HepG2 (cell line): Measurements from ENCODE around the gene AGPAT2. TPM values are rescaled to one million over a fixed set of nuclear protein-coding genes. Genes with fewer than 3 reads are reported as not detected.

Experiments used
- AGO2 ChIP-seq: fragments of 200-400 bp; formaldehyde crosslinking; optimal IDR thresholded peaks from 2 replicates; pipeline ENCODE3; 2017; ENCODE audit warnings: mild to moderate bottlenecking, low read depth, low read length, moderate library complexity
- CHD2 ChIP-seq: IDR thresholded peaks from 2 replicates; pipeline ENCODE4 v1.6.1; 2011; ENCODE audit warnings: low read depth, low read length, improper control_type of control experiment
- FOXP1 ChIP-seq, 2 experiments: fragments of 450-650 bp in 1 of 2; IDR thresholded peaks; 2 replicates each; pipeline ENCODE4 v1.6.1; 2017 to 2018; ENCODE audit warnings: antibody characterized with exemption in 1 of 2
- KLF13 ChIP-seq: sonication (generic); formaldehyde crosslinking; IDR thresholded peaks from 2 replicates; pipeline ENCODE4 v1.4.0; 2020; ENCODE audit warnings: mild to moderate bottlenecking, missing genetic modification reagents
- KLF6 ChIP-seq: IDR thresholded peaks from 2 replicates; pipeline ENCODE4 v1.8.0; 2016; ENCODE audit warnings: missing biosample characterization, missing genetic modification reagents
- NCOA1 ChIP-seq: sonication (generic); formaldehyde crosslinking; IDR thresholded peaks from 2 replicates; pipeline ENCODE4 v1.9.0; 2021; ENCODE audit warnings: missing genetic modification reagents
- NKX3-1 ChIP-seq: sonication (generic); formaldehyde crosslinking; IDR thresholded peaks from 2 replicates; pipeline ENCODE4 v1.5.0; 2020; ENCODE audit warnings: missing genetic modification reagents
- POLR2AphosphoS2 ChIP-seq: IDR thresholded peaks from 2 replicates; pipeline ENCODE4 v1.6.1; 2011; ENCODE audit warnings: low read depth, low read length, improper control_type of control experiment
- RFXANK ChIP-seq: IDR thresholded peaks from 2 replicates; pipeline ENCODE4 v1.6.1; 2016
- RXRA ChIP-seq: sonication (generic); formaldehyde crosslinking; IDR thresholded peaks from 2 replicates; pipeline ENCODE4 v1.5.1; 2020; ENCODE audit warnings: missing genetic modification reagents
- SMAD3 ChIP-seq: sonication (generic); formaldehyde crosslinking; IDR thresholded peaks from 2 replicates; pipeline ENCODE4 v1.4.0; 2020; ENCODE audit warnings: missing genetic modification reagents
- SMC3 ChIP-seq: IDR thresholded peaks from 2 replicates; pipeline ENCODE4 v1.6.1; 2011; ENCODE audit warnings: low read length, improper control_type of control experiment
- SMYD3 ChIP-seq: sonication (generic); formaldehyde crosslinking; IDR thresholded peaks from 2 replicates; pipeline ENCODE4 v1.8.1; 2023; ENCODE audit warnings: mild to moderate bottlenecking, missing genetic modification reagents
- ZFP62 ChIP-seq: sonication (generic); formaldehyde crosslinking; IDR thresholded peaks from 2 replicates; pipeline ENCODE4 v1.4.0; 2020; ENCODE audit warnings: missing genetic modification reagents
- ZKSCAN8 ChIP-seq: IDR thresholded peaks from 2 replicates; pipeline ENCODE4 v1.6.1; 2016; ENCODE audit warnings: borderline replicate concordance, missing genetic modification reagents, missing compliant biosample characterization
- ZNF335 ChIP-seq: sonication (generic); formaldehyde crosslinking; IDR thresholded peaks from 2 replicates; pipeline ENCODE4 v1.4.0; 2020; ENCODE audit warnings: missing genetic modification reagents
- ZNF703 ChIP-seq: sonication (generic); formaldehyde crosslinking; IDR thresholded peaks from 2 replicates; pipeline ENCODE4 v1.5.1; 2020; ENCODE audit warnings: missing genetic modification reagents, mild to moderate bottlenecking, moderate library complexity, borderline replicate concordance
- polyA plus RNA-seq, 8 experiments: library from polyadenylated mRNA; depleted of rRNA in 3 of 8; stranded (reverse) in 7 of 8; unstranded in 1 of 8; fragments of >200 nt; fragmentation: Illumina TruSeq in 4 of 8; extraction: Trizol in 4 of 8; gene quantifications; 2 replicates each; pipeline versions ENCODE4 v1.2.1 to v1.2.3, GENCODE V29; 2011 to 2016; ENCODE audit warnings: low read depth in 4 of 8, missing spikeins in 1 of 8, mixed read lengths in 1 of 8; ENCODE audit not compliant: insufficient read depth in 1 of 8
- total RNA-seq, 5 experiments: library from RNA; depleted of rRNA; stranded (reverse); fragments of >200 nt; fragmentation: Illumina TruSeq; extraction: Trizol; gene quantifications; 2 replicates each; pipeline ENCODE4 v1.2.3, GENCODE V29; 2016; ENCODE audit warnings: low read depth in 1 of 5
- TF ChIP-seq, protein P1 (sequence below): sonication (generic); formaldehyde crosslinking; IDR thresholded peaks from 2 replicates; pipeline ENCODE4 v1.4.0; 2020; ENCODE audit warnings: missing genetic modification reagents, low read depth, mild to moderate bottlenecking, borderline replicate concordance
- TF ChIP-seq, protein P2 (sequence below): sonication (generic); formaldehyde crosslinking; IDR thresholded peaks from 2 replicates; pipeline ENCODE4 v1.8.1; 2023; ENCODE audit warnings: mild to moderate bottlenecking, missing genetic modification reagents, borderline replicate concordance
- TF ChIP-seq, protein P3 (sequence below): IDR thresholded peaks from 2 replicates; pipeline ENCODE4 v1.6.1; 2018; ENCODE audit warnings: missing genetic modification reagents
- TF ChIP-seq, protein P4 (sequence below): IDR thresholded peaks from 2 replicates; pipeline ENCODE4 v1.4.0; 2020; ENCODE audit warnings: mild to moderate bottlenecking, missing genetic modification reagents
- TF ChIP-seq, protein P5 (sequence below): sonication (generic); formaldehyde crosslinking; conservative IDR thresholded peaks from 2 replicates; pipeline ENCODE4 v1.4.0; 2020; ENCODE audit warnings: missing genetic modification reagents

AGPAT2 gene
- total and polyA plus RNA-seq, 2 of the 13 experiments (the other 11 are each of a cell fraction or from before 2014, with no cell fraction given): 3.9 to 25.8 TPM

DNA sequence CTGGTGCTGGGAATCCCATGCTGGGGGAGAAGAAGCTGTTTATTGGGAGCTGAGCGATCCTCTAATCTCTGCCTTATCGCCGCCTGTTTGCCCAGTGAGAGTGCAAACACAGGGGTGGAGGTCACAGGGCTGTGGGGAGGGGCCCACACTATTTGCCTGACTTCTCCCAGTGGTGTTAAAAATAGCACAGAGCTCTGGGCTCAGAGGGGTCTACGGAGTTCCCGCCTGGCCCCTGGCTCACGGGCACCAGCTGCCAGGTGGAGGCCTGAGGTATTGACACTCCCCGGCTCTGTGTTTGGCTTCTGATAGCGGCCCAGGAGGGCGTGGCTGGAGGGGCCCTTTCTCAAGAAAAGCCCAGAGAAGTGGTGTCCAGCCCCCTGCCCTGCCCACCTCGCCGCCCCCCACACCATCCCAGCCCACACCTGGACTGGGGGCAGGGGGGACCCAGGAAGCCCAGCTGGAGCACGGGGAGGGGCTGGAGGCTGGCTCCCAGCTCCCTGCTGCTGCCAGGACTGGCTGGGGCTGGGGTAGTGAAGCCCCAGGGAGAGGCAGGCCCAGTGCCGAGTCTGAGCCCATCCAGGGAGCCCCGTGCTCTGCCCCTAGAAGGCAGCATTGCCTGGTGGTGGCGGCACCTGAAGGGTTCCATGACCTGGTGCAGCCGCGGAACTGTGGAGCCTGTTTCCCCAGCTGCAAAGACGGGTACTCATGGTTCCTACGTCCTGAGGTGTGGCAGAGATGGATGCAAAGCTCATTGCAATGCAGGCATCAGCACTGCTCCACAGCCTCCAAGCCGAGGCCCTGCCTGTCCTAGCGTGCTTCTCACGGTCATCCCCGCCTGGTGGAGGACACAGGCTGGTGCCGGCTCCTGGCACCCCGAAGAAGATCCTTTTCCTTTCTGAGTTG lies 60.3 kb downstream of the AGPAT2 start (continued):
- TF ChIP-seq, protein P1, sequence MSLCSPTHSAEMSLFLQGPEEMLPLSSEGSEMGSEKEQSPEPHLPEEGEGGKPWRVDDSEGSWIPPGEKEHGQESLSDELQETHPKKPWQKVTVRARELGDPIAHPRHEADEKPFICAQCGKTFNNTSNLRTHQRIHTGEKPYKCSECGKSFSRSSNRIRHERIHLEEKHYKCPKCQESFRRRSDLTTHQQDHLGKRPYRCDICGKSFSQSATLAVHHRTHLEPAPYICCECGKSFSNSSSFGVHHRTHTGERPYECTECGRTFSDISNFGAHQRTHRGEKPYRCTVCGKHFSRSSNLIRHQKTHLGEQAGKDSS (CRISPR knock-in tag): peak; percentile 58; the same call in 1 of the 2 replicates
- TF ChIP-seq POLR2AphosphoS2: no peak
- TF ChIP-seq SMC3: 0 out of 2 replicates have a peak, but pooled peaks have one; percentile 4
- no peak for TF ChIP-seq ZFP62 (CRISPR knock-in tag)
- peak; percentile 91; the same call in 1 of the 2 replicates for TF ChIP-seq ZNF703 (CRISPR knock-in tag)
- no peak for TF ChIP-seq FOXP1 (IDR thresholded peaks at IDR 0.05)
- TF ChIP-seq FOXP1 (CRISPR knock-in tag; IDR thresholded peaks at IDR 0.05): peak; percentile 91
- TF ChIP-seq SMAD3 (CRISPR knock-in tag): peak; percentile 80
- 0 out of 2 replicates have a peak, but pooled peaks have one; percentile 17 for TF ChIP-seq SMYD3 (CRISPR knock-in tag)
- TF ChIP-seq, protein P2, sequence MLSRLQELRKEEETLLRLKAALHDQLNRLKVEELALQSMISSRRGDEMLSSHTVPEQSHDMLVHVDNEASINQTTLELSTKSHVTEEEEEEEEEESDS (CRISPR knock-in tag): 0 out of 2 replicates have a peak, but pooled peaks have one; percentile 33
- peak; percentile 70; the same call in 1 of the 2 replicates for TF ChIP-seq NKX3-1 (CRISPR knock-in tag)
- TF ChIP-seq, protein P3, sequence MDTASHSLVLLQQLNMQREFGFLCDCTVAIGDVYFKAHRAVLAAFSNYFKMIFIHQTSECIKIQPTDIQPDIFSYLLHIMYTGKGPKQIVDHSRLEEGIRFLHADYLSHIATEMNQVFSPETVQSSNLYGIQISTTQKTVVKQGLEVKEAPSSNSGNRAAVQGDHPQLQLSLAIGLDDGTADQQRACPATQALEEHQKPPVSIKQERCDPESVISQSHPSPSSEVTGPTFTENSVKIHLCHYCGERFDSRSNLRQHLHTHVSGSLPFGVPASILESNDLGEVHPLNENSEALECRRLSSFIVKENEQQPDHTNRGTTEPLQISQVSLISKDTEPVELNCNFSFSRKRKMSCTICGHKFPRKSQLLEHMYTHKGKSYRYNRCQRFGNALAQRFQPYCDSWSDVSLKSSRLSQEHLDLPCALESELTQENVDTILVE (CRISPR knock-in tag): peak; percentile 80
- TF ChIP-seq, protein P4, sequence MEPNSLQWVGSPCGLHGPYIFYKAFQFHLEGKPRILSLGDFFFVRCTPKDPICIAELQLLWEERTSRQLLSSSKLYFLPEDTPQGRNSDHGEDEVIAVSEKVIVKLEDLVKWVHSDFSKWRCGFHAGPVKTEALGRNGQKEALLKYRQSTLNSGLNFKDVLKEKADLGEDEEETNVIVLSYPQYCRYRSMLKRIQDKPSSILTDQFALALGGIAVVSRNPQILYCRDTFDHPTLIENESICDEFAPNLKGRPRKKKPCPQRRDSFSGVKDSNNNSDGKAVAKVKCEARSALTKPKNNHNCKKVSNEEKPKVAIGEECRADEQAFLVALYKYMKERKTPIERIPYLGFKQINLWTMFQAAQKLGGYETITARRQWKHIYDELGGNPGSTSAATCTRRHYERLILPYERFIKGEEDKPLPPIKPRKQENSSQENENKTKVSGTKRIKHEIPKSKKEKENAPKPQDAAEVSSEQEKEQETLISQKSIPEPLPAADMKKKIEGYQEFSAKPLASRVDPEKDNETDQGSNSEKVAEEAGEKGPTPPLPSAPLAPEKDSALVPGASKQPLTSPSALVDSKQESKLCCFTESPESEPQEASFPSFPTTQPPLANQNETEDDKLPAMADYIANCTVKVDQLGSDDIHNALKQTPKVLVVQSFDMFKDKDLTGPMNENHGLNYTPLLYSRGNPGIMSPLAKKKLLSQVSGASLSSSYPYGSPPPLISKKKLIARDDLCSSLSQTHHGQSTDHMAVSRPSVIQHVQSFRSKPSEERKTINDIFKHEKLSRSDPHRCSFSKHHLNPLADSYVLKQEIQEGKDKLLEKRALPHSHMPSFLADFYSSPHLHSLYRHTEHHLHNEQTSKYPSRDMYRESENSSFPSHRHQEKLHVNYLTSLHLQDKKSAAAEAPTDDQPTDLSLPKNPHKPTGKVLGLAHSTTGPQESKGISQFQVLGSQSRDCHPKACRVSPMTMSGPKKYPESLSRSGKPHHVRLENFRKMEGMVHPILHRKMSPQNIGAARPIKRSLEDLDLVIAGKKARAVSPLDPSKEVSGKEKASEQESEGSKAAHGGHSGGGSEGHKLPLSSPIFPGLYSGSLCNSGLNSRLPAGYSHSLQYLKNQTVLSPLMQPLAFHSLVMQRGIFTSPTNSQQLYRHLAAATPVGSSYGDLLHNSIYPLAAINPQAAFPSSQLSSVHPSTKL: peak; percentile 91
- no peak for TF ChIP-seq AGO2
- peak; percentile 29; the same call in 1 of the 2 replicates for TF ChIP-seq KLF6 (CRISPR knock-in tag)
- TF ChIP-seq ZNF335 (CRISPR knock-in tag): 0 out of 2 replicates have a peak, but pooled peaks have one; percentile 59
- TF ChIP-seq, protein P5, sequence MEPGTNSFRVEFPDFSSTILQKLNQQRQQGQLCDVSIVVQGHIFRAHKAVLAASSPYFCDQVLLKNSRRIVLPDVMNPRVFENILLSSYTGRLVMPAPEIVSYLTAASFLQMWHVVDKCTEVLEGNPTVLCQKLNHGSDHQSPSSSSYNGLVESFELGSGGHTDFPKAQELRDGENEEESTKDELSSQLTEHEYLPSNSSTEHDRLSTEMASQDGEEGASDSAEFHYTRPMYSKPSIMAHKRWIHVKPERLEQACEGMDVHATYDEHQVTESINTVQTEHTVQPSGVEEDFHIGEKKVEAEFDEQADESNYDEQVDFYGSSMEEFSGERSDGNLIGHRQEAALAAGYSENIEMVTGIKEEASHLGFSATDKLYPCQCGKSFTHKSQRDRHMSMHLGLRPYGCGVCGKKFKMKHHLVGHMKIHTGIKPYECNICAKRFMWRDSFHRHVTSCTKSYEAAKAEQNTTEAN: peak; percentile 60
- no peak for TF ChIP-seq KLF13
- TF ChIP-seq ZKSCAN8: peak; percentile 73; the same call in 1 of the 2 replicates
- TF ChIP-seq RFXANK (CRISPR knock-in tag): peak; percentile 71; the same call in 1 of the 2 replicates
- no peak for TF ChIP-seq CHD2
- no peak for TF ChIP-seq NCOA1 (CRISPR knock-in tag)
- TF ChIP-seq RXRA (CRISPR knock-in tag): peak; percentile 95
